Glomerular visceral epithelial cell (primary cell): ENCODE results near the gene TNNC1.

Experiments
- DNase-seq: peaks from one replicate; pipeline ENCODE4 v3.0.0-alpha.2; 2016; ENCODE audit errors: extremely low spot score

The TNNC1 gene

DNA sequence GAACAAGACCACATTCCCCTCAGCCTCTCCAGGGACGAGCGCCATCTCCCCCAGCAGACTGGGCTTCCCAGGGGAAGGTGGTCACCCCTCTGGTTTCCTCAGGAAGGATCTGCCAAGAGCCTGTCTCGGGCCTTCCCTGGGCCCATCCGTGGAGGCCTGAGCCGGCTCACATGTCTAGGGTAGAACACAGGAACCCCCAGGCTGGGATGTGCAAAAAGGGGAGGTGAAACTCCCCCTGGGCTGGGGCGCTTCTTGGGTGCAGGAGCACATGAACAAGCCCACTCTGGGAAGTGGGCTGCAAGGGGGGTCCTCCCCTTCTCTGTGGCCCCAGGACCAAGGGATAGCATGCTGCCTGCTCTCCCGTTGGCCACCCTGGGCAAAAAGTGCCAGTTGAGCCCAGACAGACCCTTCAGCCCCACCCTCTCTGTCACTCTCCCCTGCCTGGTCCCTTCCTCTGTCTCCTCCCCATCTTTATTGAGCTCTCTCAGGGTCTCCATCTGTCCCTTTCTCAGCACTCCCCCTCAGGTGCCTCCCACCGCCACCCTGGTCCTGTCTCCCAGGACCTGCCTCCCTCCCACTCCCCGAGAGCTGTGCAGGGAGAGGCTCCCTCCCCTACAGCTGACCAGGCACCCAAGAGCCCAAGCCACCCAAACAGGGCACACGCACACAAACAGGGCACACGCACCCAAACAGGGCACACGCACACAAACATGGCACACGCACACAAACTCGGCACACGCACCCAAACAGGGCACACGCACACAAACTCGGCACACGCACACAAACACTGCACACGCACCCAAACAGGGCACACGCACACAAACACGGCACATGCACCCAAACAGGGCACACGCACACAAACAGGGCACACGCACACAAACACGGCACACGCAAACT is 9.8 kb downstream of the TNNC1 start:
- no peak for DNase-seq

DNA sequence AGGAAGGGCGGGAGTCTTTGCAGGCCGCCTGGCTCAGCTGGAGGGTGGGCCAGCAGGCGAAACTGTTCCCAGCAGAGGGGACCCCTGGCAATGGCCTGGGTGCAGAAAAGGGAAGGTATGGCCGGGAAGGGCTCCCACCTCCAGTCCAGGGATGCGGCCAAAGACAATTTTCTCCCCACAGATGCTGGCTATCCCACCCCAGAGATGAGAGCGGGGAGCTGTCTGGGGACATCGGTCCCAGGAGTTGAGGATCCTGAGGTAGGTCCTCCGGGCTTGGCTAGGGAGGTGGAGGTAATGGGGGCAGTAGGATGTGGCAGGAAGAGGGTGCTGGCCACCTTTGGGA is 10.6 kb downstream of the TNNC1 start:
- no peak for DNase-seq

DNA sequence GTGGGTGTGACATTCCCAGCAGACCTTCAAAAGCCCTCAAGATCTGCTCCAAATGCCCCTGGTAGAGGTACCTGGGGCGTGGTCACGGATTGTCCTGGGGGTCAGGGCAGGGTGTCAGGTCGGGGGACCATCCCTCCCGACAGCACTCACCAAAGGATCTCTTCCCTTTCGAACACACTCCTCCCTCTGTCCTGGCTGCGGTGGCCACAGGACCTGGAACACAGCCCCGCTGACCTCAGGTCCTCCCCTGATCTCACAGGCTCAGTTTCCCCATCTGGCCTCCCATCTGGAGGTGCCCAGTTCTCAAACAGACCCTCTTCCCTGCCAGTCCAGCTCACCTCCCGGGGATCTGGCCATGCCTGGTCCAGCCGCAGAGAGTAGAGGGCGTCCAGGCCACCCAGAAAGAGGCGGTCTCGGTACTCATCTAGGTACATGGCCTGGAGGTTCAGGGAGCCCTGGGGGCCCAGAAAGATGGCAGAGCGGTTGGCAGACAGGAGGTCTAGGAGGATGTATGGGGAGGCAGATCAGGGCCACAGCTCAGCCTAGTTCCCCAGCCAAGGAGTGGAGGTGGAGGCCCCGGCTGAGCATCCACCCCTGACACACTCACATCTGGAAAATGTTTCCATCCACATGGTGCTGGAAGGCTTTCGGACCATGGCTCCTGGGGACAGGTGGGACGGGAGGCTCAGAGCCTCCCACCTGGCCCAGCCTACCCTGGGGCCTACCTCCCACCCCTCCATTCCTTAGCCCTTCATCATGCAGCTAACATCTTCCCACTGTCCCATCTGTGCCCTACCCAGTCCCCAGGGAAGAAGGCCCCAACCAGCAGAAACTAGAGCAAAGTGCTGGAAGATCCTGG is 11.2 kb downstream of the TNNC1 start:
- no peak for DNase-seq

DNA sequence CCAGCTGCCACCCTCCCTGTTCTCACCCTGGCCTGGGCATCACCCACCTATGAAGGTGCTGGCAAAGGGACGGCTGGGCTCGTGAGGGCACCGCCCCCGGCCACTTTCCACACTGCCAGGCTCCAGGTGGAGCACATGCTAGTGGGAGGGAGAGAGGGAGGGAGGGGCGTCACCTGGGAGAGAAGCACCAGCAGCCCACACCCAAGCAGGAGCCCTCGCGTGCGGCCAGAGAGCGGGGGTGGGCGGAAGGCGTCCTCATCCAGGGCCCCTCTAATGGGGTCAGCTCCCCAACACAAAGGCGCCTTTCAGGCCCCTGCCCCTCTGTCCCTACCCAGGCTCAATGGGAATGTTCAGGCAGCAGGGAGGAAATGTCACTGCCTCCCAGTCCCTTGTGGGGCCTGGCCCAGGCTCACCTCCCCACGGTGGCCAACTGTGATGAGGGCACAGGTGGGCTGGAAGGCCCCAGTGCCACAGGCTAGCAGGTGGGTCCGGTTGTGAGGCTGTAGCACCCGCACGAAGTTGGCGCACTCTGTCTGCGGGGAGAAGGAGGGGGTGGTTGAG is 12.0 kb downstream of the TNNC1 start:
- DNase-seq = no peak

DNA sequence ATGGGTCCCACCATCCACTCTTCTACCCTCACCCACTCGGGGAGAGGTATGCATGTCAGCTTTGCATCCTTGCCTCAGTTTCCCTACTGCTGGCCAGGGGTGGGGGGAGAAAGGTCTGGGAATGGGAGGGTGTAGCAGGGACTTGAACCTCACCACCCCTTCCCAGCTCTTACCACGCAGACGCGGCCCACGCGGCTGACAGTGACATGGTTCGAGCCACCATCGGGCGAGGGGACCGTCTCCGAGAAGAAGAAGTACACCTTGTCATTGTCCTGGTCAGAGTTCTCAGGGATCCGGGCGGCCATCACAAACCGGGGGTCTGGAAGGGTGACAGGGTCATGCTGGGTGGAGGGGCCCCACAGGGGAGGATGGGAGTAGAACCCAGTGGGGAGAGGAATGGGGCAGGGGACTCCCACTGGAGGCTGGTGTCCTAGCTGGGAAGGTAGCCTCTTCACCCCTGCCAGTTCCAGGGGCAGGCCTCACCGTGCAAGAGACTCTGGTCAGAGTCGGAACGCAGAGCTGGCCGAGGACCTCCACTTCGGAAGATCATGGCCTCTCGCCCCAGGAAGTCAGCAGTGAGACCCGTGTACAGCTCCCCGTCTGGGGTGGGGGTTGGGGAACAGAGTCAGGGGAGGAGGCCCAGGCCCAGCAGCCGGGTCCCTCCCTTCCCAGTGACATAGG is 12.6 kb downstream of the TNNC1 start:
- no peak for DNase-seq

DNA sequence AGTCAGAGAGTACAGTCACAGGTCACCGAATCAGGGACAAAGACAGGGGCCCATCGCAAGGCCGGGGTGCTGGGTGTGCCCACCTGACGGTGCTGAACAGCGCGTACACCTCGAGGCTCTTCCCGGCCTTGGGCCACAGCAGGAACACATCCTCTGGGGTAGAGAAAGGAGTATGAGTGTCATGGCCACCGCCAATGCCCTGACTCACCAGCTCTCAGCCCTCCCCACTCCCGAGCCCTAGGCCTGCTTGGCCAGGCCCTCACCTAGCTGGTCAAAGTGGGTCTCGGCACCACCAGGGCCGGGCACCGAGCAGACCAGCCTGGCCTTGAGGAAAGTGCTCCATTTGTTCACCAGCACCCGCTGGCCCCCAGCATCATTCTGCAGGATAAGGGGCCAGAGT is 13.2 kb downstream of the TNNC1 start:
- DNase-seq = no peak

DNA sequence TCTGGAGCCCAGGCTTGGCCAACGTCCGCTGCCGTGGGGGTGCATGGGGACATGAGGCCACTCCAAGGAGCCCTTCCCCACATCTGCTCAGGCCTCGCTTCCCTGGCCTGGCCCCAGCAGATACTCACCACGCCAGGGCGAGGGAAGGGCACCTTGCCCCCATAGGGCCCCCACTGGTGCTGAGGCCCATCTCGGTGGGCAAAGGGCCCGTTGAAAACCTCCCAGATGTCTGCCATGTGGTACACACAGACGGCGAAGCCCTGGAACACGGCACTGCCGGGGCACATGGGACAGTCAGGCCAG is 13.6 kb downstream of the TNNC1 start:
- DNase-seq = no peak

DNA sequence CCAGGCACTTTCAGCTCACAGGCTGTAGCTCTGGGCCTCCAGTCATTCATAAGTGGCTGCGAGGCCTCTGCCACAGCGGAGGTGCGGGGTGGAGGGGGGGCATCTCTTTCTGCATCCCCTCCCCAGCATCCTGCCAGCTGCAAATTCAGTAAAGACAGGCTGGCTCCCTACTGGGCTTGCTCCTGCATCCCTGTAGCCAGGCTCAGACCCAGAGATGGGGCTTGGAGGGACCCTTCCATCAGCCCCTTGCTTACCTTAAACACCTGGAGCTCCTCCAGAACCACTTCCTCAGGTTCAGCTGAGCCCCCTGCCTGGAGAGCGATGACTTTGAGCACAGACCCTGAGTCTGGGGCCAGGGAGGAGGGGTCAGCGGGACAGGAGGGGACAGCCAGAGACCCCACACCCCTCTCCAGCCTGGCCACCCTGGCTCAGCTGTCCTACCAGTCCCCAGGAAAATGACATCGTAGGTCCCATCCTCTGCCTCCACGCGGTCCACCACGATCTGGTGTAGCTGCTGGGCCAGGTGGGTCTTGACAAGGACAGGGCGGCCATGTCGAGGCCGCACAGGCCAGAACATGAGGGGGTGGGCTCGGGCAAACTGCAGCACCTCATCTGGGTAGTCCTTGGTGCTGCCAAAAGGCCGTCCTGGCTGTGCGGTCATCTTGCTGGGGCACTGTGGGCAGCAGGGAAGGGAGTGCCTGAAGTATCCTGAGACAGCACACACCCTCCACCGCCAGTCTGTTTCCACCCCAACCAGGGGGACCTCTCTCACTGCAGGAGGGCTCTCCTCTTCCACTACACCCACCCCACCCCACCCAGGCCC is 14.2 kb downstream of the TNNC1 start:
- no peak for DNase-seq

DNA sequence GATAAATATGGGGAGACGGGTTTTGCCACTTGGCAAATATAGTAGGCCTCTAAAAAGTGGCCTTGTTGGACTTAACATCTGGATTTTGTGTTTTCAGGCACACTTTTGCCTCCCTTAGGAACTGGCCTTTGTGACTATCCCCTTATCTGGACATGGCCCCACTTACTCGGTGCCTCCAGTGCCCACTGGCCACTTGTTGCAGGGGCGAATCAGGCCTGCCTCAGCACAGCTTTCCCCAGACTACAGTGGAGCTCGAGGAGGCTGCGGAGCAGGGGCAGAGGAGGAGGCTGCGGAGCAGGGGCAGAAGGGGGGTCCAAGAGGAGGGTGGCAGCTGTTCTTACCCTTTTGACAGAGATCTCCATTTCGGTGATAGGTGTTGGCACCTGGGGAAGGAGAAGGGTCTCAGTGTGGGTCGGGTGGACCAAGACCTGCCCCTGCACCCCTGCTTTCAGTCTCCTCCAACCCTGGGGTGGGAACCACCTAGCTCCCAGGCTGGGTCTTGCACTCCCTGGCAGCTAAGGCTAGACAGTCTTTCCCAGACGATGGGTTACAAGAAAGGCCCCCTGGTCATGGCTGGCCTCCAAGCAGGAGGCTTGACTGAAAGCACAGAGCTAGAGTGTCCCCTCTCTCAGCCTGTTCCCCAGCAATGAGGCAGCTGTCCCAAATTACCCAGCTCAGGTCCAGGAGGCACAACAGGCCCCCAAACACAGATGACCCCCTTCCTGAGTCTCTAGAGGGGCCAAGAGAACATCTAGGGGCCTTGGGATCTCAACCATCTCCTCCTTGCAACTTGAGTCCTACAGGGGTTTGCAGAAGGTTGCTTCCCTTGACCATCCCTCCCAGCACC is 15.0 kb downstream of the TNNC1 start:
- no peak for DNase-seq

DNA sequence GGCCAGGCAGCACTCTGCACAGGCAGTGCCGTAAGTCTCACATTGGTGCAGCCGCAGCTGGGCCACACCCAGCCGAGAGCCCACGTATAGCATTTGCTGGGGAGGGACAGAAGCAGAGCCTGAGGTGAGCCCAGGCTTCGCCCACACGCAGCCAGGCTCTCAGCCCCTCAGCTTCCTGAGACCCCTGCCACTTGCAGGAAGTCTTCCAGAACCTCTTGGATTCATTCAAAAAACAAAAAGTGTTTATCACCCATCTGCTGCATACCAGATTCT is 15.8 kb downstream of the TNNC1 start:
- no peak for DNase-seq

DNA sequence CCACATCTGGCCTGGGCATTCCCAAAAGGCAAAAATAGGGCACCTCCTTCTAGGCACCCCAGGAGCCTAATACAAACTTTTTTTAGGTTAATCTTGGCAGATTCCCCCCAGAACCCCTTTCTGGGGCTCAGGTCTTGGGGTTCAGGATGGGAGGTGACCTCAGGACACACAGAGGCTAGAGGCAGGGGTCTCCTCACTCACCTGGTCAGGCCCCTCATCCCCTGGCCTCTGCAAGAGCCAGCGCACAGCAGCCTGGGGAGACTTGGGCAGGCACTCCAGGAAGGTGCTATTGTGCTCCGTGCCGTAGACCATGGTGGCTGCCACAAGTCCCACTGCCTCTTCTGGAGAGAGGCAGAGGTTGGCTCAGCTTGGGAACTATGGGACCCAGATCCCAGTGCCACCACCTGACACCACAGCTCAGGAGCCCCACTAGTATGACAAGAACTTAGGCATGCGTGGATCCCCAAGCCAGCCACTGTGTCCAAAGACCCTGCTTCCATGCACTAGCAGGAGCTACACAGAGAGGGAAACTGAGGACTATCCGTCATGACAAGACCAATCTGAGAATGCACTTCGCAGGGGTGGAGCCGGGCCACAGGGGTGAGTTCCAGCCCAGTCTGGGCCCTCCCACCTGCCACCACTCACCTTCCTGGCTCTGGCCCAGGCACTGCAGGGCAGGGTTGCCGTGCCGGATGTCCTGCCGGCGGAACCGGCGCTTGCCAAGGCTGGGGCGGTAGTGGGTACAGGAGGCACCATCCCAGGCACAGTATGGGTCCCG is 16.3 kb downstream of the TNNC1 start:
- no peak for DNase-seq

DNA sequence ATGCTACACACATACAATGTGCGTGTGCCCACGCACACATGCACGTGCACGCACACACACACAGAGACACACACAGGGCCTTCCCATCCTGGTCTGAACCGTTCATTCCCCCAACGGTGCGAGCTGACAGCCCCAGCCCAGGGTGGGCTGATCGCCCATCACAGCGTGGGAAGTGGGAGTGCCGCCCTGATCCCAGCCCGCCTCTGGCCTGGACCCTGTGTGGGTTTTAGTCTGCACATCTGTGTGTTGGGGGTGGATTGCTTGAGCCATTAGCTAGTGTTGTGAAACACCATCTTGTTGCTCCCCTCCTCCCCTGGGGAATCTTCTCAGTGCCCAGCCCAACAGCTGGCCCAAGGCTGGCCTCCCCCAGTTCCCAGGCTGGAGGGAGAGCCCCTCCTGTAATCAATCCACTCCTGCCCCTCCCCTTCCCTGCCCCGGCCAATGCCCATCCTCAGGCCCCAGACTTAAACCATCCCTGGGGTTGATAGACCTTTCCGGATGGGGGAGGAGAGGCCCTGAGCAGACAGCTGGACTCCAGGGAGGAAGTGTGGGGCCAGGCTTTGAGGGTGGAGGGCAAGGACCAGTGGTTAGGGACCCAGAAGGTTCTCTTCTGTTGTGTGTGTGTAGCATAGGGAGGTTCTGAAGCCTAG is 17.2 kb downstream of the TNNC1 start:
- no peak for DNase-seq

DNA sequence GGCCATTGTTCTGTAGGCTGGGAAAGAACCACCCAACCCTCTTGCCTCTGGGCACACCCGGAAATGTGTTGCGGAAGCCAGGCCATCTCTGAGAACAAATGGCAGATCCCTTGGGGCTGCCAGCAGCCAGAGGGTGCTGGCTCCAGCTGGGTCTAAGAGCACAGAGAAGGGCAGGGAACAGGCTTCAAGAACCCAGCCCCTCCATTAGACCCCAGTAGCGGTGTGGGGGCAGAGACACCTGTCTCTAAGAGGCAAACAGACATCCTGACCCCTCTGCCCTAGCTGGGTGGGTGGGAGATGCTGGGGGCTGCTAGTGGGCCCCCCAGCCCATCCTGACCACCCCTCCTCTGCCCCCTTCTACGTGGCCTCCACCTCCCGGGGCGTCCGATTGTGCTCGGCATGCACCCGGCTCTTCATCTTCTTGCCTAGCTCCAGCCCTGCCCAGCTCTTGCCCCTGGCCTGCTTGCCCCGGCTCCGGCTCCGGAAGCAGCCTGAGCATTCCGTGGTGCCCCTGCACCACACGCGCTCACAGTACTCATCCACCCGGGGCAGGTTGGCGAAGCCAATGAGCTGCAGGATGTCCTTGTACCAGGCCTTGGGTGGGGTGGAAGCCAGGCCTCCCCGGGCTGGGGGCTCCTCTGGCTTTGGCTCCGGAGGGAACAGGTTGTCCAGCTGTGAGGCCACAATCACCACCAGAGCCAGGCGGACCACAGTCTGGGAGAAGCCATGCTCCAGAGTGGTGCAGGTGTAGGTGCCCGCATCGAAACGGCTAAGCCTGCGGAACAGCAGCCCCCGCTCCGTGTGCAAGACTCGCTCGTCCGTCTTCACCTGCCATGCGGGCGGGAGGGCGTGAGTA is 18.4 kb downstream of the TNNC1 start:
- DNase-seq = no peak

DNA sequence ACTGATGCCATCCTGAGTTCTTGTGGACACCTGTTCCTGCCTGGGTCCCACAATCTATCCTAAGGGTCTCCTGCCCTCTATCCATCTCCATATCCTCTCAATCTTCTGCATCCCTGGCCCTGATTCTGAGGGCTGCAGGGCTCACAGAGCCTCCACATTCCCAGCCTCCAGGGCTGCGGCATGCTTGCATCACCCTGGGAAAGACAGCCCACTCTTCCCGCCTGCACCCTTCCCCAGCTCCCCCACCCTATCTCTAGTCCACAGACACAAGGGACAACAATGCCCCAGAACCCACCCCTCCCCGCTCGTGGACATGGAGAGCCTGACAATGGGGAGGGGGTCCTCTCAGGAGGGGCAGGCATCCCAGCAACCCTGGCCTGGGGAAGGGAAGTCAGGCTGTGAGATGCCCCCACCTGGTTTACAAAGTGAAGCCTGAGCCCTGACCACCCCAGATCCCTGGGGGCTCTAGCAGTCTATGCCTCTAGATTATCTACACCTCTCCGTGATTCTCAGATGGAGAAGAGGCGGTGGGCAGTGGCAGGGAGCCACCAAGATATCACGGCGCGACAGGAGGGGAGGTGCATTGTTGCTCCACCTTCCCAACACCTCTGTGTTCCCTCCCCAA is 19.2 kb downstream of the TNNC1 start:
- DNase-seq = no peak

DNA sequence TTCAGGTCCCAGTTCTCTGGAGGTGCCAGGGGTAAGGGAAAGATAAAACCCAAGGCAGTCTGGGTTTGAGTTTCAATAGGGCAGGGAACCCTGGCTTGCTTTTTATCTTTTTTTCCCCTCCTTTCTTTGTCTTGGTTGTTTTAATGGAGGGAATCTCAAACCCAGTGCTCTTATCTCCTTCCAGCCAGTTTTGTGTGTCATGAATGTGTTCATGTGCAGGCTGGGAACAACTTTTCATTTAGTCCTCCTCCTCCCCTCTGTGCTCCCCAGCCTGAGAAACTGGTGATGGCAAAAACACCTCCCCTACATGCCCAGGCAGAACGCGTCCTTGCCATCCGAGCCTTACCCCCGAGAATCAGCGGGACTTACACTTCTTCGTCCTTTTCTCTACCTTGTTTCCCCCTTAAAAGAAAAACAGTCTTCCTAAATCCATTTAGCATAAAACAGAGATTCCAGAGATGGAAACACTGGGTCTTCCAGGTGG is 19.8 kb downstream of the TNNC1 start:
- no peak for DNase-seq

DNA sequence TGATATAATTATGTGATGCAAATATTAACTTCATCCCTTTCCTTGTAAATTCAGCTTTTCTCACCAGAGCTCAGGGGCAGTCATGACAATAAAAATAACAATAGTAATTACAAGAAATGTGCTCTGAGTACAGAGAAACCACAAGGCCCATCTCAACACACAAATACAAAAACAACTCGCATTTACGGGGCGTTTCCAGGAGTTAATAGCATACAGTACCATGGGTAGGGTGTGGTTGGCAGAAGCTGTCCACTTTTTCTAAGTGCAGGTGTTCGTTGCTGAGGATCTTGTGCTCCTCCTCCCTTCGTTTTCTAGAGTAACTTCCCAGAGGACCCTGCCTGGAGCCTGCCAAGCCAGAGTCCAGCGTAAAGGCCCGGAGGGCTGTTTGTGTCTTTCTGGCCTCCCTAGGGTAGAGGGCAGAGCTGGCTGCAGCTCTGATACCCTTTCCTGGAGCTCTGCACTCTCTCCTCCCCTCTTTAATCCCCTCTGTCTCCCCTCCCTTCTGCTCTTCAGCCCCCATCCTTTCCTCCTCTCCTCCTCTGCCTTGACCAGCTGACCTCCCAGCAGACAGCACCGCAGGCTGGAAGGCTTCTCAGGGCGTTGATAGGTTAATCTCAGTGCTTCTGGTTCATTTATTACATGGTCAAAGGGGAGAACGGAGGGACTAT is 20.4 kb downstream of the TNNC1 start:
- no peak for DNase-seq

DNA sequence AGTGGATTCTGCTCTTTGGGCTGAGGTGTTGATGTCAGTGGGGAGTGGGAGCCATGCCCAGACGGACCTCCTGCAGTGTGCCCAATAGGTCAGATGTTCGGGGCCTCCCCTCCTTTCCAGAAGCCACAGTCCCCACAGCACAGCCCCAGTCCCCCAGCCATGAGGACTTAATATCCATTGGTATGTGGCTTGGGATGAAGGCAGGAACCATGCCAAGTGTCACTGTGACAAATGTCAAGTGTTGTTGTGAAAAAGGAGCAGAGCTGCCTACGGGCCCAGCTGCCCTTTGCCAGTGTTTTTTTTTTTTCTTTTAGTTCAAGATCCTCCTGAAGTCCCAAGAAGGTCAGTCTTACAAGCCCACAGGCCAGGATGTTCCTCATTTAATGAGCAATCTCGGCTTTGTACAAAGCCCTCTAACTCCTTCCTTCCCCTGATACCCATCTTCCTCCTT is 21.1 kb downstream of the TNNC1 start:
- no peak for DNase-seq
